DMS 273 (cell line): Measurements from ENCODE around the gene LRRC72.
"Not testable (repeated sequence)": the region's sequence is repeated elsewhere in the genome, so short reads cannot be mapped to it uniquely, and the experiment has no call there.

Experiments
- DNase-seq: peaks from one replicate; lab custom pipeline; 2025; ENCODE audit not compliant: unreplicated experiment; lab: John Stamatoyannopoulos, UW

Gene LRRC72

GRCh38 chr7:16564909-16565426 is 38.3 kb downstream of the LRRC72 start:
- peak; percentile 82 for DNase-seq

GRCh38 chr7:16571941-16572340 is 45.3 kb downstream of the LRRC72 start:
- no peak for DNase-seq

- DNase-seq = no peak
Observed at GRCh38 chr7:16579216-16579615, 52.6 kb downstream of the LRRC72 start.

- no peak for DNase-seq
Observed at GRCh38 chr7:16581286-16581685, 54.7 kb downstream of the LRRC72 start.

- no peak for DNase-seq
Observed at GRCh38 chr7:16583834-16584233, 57.2 kb downstream of the LRRC72 start.

GRCh38 chr7:16585540-16585939 is 58.9 kb downstream of the LRRC72 start:
- DNase-seq = no peak

- DNase-seq = no peak
Observed at GRCh38 chr7:16586081-16586874, 59.7 kb downstream of the LRRC72 start.

GRCh38 chr7:16587129-16587528 is 60.5 kb downstream of the LRRC72 start:
- no peak for DNase-seq

GRCh38 chr7:16587790-16588189 is 61.2 kb downstream of the LRRC72 start:
- DNase-seq = peak; percentile 86

- no peak for DNase-seq
Observed at GRCh38 chr7:16589881-16590280, 63.3 kb downstream of the LRRC72 start.

GRCh38 chr7:16590424-16590823 is 63.8 kb downstream of the LRRC72 start:
- DNase-seq = peak; percentile 40

GRCh38 chr7:16592395-16592794 is 65.8 kb downstream of the LRRC72 start:
- DNase-seq = no peak

- no peak for DNase-seq
Observed at GRCh38 chr7:16594061-16594460, 67.4 kb downstream of the LRRC72 start.

GRCh38 chr7:16594676-16595075 is 68.1 kb downstream of the LRRC72 start:
- DNase-seq = no peak

GRCh38 chr7:16595596-16595995 is 69.0 kb downstream of the LRRC72 start:
- not testable (repeated sequence) for DNase-seq

GRCh38 chr7:16598015-16598414 is 71.4 kb downstream of the LRRC72 start:
- no peak for DNase-seq

GRCh38 chr7:16599860-16600259 is 73.2 kb downstream of the LRRC72 start:
- DNase-seq = no peak

- no peak for DNase-seq
Observed at GRCh38 chr7:16603633-16604032, 77.0 kb downstream of the LRRC72 start.

GRCh38 chr7:16604054-16604453 is 77.4 kb downstream of the LRRC72 start:
- DNase-seq = peak; percentile 42

- DNase-seq = no peak
Observed at GRCh38 chr7:16606704-16607103, 80.1 kb downstream of the LRRC72 start.

GRCh38 chr7:16609842-16610450 is 83.3 kb downstream of the LRRC72 start:
- DNase-seq = no peak

- no peak for DNase-seq
Observed at GRCh38 chr7:16611711-16612110, 85.1 kb downstream of the LRRC72 start.
